SK-N-SH (cell line): Measurements from ENCODE around the gene ASMTL. TPM values are rescaled to one million over a fixed set of nuclear protein-coding genes. Genes with fewer than 3 reads are reported as not detected.

ENCODE experiments used
- CTCF ChIA-PET: fragments of 300-600, 350-600 bp; formaldehyde crosslinking; extraction: SDS; loops from one replicate; lab custom pipeline; 2021; lab: Yijun Ruan, JAX
- POLR2A ChIA-PET: fragments of 350-600 bp; sonication (Branson Sonifier 250); formaldehyde crosslinking; extraction: SDS; loops from one replicate; lab custom pipeline; 2020; ENCODE audit warnings: antibody characterized with exemption, inconsistent platforms; lab: Yijun Ruan, JAX
- DNase-seq: peaks from one replicate; pipeline ENCODE4 v3.0.0; 2012
- H2AFZ ChIP-seq: fragments of 200-600 bp; sonication (generic); 2 replicates; pipeline ENCODE4 v1.8.1; 2016; ENCODE audit warnings: antibody characterized with exemption, mild to moderate bottlenecking, low read depth
- H3F3A ChIP-seq: fragments of 200-600 bp; sonication (generic); replicated peaks from 2 replicates; pipeline ENCODE3; 2016; ENCODE audit warnings: antibody characterized with exemption, mild to moderate bottlenecking; ENCODE audit not compliant: insufficient read depth
- H3K27ac ChIP-seq, 2 experiments: fragments of 200-500 bp in 1 of 2; fragments of 200-600 bp in 1 of 2; sonication (Bioruptor generic) in 1 of 2; sonication (generic), shearing (Covaris generic) in 1 of 2; 2 replicates each; pipeline versions ENCODE4 v1.5.1 to v1.6.1; 2014 to 2016; ENCODE audit warnings: low read depth in 2 of 2, inconsistent platforms in 1 of 2, low read length in 1 of 2, mild to moderate bottlenecking in 1 of 2, mixed read lengths in 1 of 2
- H3K27me3 ChIP-seq: fragments of 200-600 bp; sonication (generic), shearing (Covaris generic); 2 replicates; pipeline ENCODE4 v1.6.1; 2016; ENCODE audit warnings: mixed run types; ENCODE audit not compliant: insufficient read depth
- H3K36me3 ChIP-seq, 2 experiments: fragments of 200-500 bp in 1 of 2; fragments of 200-600 bp in 1 of 2; sonication (Bioruptor generic) in 1 of 2; sonication (generic) in 1 of 2; replicated peaks in 1 of 2; 2 replicates each; pipeline versions ENCODE3 to v1.5.1; 2014 to 2016; ENCODE audit warnings: low read length in 1 of 2, mild to moderate bottlenecking in 1 of 2; ENCODE audit not compliant: insufficient read depth in 2 of 2, control insufficient read depth in 1 of 2
- H3K4me1 ChIP-seq, 2 experiments: fragments of 200-500 bp in 1 of 2; fragments of 200-600 bp in 1 of 2; sonication (Bioruptor generic) in 1 of 2; sonication (generic), shearing (Covaris generic) in 1 of 2; 2 replicates each; pipeline versions ENCODE4 v1.5.1 to v1.6.1; 2014 to 2016; ENCODE audit warnings: low read depth in 1 of 2, low read length in 1 of 2, mixed run types in 1 of 2; ENCODE audit not compliant: insufficient read depth in 2 of 2, control insufficient read depth in 1 of 2
- H3K4me2 ChIP-seq: fragments of 200-600 bp; sonication (generic), shearing (Covaris generic); 2 replicates; pipeline ENCODE4 v1.6.1; 2017; ENCODE audit warnings: mixed run types
- H3K4me3 ChIP-seq, 2 experiments: fragments of 200-500 bp in 1 of 2; fragments of 200-600 bp in 1 of 2; sonication (Bioruptor generic) in 1 of 2; sonication (generic), shearing (Covaris generic) in 1 of 2; 2 replicates each; pipeline versions ENCODE4 v1.5.1 to v1.8.1; 2014 to 2016; ENCODE audit warnings: low read depth in 2 of 2, inconsistent platforms in 1 of 2, low read length in 1 of 2, mild to moderate bottlenecking in 1 of 2, mixed read lengths in 1 of 2, moderate library complexity in 1 of 2
- H3K79me2 ChIP-seq: fragments of 200-600 bp; sonication (generic); 2 replicates; pipeline ENCODE4 v1.8.1; 2017; ENCODE audit warnings: mild to moderate bottlenecking; ENCODE audit not compliant: insufficient read depth
- H3K9ac ChIP-seq: fragments of 200-600 bp; sonication (generic); 2 replicates; pipeline ENCODE4 v1.6.1; 2017; ENCODE audit warnings: mixed run types
- H3K9me2 ChIP-seq: fragments of 200-600 bp; sonication (generic); 2 replicates; pipeline ENCODE4 v1.6.1; 2017; ENCODE audit warnings: mixed run types
- H3K9me3 ChIP-seq: fragments of 200-600 bp; sonication (generic); 2 replicates; pipeline ENCODE4 v1.6.1; 2017; ENCODE audit warnings: mixed run types, mild to moderate bottlenecking, moderate library complexity
- H4K20me1 ChIP-seq: fragments of 200-600 bp; sonication (generic); 2 replicates; pipeline ENCODE4 v1.6.1; 2017; ENCODE audit warnings: mild to moderate bottlenecking, mixed run types; ENCODE audit not compliant: insufficient read depth
- GABPA ChIP-seq: IDR thresholded peaks from 2 replicates; pipeline ENCODE4 v1.4.0; 2012; ENCODE audit warnings: low read depth, mild to moderate bottlenecking
- SIN3A ChIP-seq: IDR thresholded peaks from 2 replicates; pipeline ENCODE4 v1.6.1; 2012; ENCODE audit warnings: low read depth, mild to moderate bottlenecking, low read length, moderate library complexity, borderline replicate concordance
- TCF12 ChIP-seq: IDR thresholded peaks from 2 replicates; pipeline ENCODE4 v1.4.0; 2012
- YY1 ChIP-seq: IDR thresholded peaks from 2 replicates; pipeline ENCODE4 v1.4.0; 2012; ENCODE audit warnings: low read depth, mild to moderate bottlenecking
- WGBS: methylation state at CpG from one replicate; pipeline ENCODE4 v1.1.6; 2017; ENCODE audit warnings: low lambda C conversion rate; 5-methylcytosine and 5-hydroxymethylcytosine counted together
- polyA plus RNA-seq, 3 experiments: library from polyadenylated mRNA; depleted of rRNA; stranded (reverse); fragments of >200 nt; gene quantifications; 2 replicates each; pipeline ENCODE4 v1.2.3, GENCODE V29; 2012
- TF ChIP-seq, protein P1 (sequence below): IDR thresholded peaks from 2 replicates; pipeline ENCODE4 v1.6.1; 2012; ENCODE audit warnings: mild to moderate bottlenecking, low read depth, low read length, moderate library complexity
- TF ChIP-seq, protein P2 (sequence below): IDR thresholded peaks from 2 replicates; pipeline ENCODE4; 2012

Gene ASMTL
- polyA plus RNA-seq, 1 of the 3 experiments (the other 2 are of a cell fraction) = 37.7 TPM

DNA sequence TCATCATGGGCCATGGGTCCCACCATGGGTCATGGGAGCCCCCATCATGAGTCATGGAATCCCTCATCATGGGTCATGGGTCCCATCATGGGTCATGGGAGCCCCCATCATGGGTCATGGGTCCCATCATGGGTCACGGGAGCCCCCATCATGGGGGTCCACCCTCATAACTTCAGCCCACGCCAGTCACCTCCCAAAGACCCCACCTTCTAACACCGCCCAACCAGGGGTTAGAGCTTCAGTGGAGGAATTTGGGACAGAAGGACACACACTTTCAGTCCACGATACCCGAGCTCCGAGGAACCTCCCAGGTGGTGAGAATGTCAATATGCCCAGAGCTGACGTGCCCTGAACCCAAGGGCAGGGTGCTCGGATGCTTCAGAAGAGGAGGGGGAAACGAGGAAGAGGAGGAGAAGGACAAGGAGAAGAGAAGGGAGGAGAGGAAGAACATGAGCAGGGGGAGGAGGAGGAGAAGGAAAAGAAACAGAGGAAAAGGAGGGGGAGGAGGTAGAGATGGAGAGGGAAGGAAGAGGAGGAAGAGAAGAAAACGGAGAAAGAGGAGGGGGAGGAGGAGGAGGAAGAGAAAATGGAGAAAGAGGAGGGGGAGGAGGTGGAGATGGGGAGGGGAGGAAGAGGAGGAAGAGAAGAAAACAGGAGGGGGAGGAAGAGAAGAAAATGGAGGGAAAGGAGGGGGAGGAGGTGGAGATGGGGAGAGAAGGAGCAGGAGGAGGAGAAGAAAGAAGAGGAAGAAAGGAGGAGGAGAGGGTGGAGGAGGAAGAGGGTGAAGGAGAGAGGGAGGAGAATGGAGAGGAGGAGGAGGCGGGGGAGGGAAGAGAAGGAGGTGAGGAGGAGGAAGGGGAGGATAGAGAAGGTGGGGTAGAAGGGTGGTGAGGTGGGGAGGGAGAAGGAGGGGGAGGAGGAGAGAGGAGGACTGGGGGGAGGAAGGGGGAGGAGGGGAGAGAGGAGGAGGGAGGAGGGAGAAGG is 98.4 kb downstream of the ASMTL start:
- CTCF ChIA-PET = no interaction called here
- 44% methylated on average over 11 of the region's 11 CpGs for WGBS

More for the DNA sequence above, 98.4 kb downstream of the ASMTL start:
- no peak for TF ChIP-seq SIN3A
- TF ChIP-seq, protein P1, sequence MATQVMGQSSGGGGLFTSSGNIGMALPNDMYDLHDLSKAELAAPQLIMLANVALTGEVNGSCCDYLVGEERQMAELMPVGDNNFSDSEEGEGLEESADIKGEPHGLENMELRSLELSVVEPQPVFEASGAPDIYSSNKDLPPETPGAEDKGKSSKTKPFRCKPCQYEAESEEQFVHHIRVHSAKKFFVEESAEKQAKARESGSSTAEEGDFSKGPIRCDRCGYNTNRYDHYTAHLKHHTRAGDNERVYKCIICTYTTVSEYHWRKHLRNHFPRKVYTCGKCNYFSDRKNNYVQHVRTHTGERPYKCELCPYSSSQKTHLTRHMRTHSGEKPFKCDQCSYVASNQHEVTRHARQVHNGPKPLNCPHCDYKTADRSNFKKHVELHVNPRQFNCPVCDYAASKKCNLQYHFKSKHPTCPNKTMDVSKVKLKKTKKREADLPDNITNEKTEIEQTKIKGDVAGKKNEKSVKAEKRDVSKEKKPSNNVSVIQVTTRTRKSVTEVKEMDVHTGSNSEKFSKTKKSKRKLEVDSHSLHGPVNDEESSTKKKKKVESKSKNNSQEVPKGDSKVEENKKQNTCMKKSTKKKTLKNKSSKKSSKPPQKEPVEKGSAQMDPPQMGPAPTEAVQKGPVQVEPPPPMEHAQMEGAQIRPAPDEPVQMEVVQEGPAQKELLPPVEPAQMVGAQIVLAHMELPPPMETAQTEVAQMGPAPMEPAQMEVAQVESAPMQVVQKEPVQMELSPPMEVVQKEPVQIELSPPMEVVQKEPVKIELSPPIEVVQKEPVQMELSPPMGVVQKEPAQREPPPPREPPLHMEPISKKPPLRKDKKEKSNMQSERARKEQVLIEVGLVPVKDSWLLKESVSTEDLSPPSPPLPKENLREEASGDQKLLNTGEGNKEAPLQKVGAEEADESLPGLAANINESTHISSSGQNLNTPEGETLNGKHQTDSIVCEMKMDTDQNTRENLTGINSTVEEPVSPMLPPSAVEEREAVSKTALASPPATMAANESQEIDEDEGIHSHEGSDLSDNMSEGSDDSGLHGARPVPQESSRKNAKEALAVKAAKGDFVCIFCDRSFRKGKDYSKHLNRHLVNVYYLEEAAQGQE = no peak
- TF ChIP-seq, protein P2, sequence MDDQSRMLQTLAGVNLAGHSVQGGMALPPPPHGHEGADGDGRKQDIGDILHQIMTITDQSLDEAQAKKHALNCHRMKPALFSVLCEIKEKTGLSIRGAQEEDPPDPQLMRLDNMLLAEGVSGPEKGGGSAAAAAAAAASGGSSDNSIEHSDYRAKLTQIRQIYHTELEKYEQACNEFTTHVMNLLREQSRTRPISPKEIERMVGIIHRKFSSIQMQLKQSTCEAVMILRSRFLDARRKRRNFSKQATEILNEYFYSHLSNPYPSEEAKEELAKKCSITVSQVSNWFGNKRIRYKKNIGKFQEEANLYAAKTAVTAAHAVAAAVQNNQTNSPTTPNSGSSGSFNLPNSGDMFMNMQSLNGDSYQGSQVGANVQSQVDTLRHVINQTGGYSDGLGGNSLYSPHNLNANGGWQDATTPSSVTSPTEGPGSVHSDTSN = no peak
- no peak for TF ChIP-seq GABPA
- TF ChIP-seq TCF12 = no peak
- no peak for TF ChIP-seq YY1
- Histone ChIP-seq H3K9me3 (no peaks in the 10 kb centered on the region), H3K27ac (no peak overlapping the region), H3K4me1 (no peaks in the 10 kb centered on the region), H3K4me2 (no peak overlapping the region), H3K9ac (no peak overlapping the region), H3K4me3 (no peak overlapping the region), H3K27me3 (no peaks in the 10 kb centered on the region), H3F3A (no peaks in the 10 kb centered on the region), H4K20me1 (no peaks in the 10 kb centered on the region), H3K9me2 (no peaks in the 10 kb centered on the region), H2AFZ (no peak overlapping the region), H3K79me2 (no peaks in the 10 kb centered on the region), H3K36me3 (no peaks in the 10 kb centered on the region)
- POLR2A ChIA-PET = no interaction called here
- no peak for DNase-seq

Other genes starting within 250 kb of the ASMTL start
- not detected in 2 replicates for gene CRLF2, start 240.3 kb downstream of the ASMTL start, polyA plus RNA-seq (2012; rRNA removed)
- not detected in 2 replicates for gene CSF2RA, start 184.1 kb downstream of the ASMTL start, polyA plus RNA-seq (2012; rRNA removed)
- gene IL3RA, start 116.1 kb downstream of the ASMTL start, polyA plus RNA-seq (2012; rRNA removed) = not detected in 2 replicates
- gene SLC25A6, start 60.8 kb downstream of the ASMTL start, polyA plus RNA-seq (2012; rRNA removed) = 819 and 981 TPM in 2 replicates
- 0.03 and 0.08 TPM in 2 replicates for gene P2RY8, start 84.3 kb upstream of the ASMTL start, polyA plus RNA-seq (2012; rRNA removed)
- gene AKAP17A, start 138.7 kb upstream of the ASMTL start, polyA plus RNA-seq (2012; rRNA removed) = 38.7 and 43.8 TPM in 2 replicates
- gene ASMT, start 162.2 kb upstream of the ASMTL start, polyA plus RNA-seq (2012; rRNA removed) = 0.26 TPM in 1 of 2 replicates, not detected in the other